B cell (primary cell): ENCODE results near the gene PRXL2A. TPM values are rescaled to one million over a fixed set of nuclear protein-coding genes. Genes with fewer than 3 reads are reported as not detected.
"Not testable (repeated sequence)": the region's sequence is repeated elsewhere in the genome, so short reads cannot be mapped to it uniquely, and the experiment has no call there.

Source experiments
- ATAC-seq: fragments of 200-7000 bp; cut with Tn5 transposase; one replicate; pipeline ENCODE4 v1.10.0; 2021; ENCODE audit warnings: low read depth, mild to moderate bottlenecking, moderate number of reproducible peaks, moderate library complexity
- CTCF ChIA-PET: fragments of 350-600 bp; sonication (Branson Sonifier 250); formaldehyde crosslinking; loops from one replicate; lab custom pipeline; 2021; ENCODE audit warnings: antibody characterized with exemption, inconsistent platforms; lab: Charles Lee
- POLR2A ChIA-PET: fragments of 350-600 bp; sonication (Branson Sonifier 250); formaldehyde crosslinking; loops from one replicate; lab custom pipeline; 2021; ENCODE audit warnings: antibody characterized with exemption; lab: Charles Lee
- DNase-seq: peaks from one replicate; pipeline ENCODE4 v3.0.0; 2013
- H2AFZ ChIP-seq: 2 replicates; pipeline ENCODE4 v1.6.1; 2012; ENCODE audit warnings: mild to moderate bottlenecking, low read depth, low read length; ENCODE audit not compliant: insufficient read depth, poor library complexity, severe bottlenecking
- H3K27ac ChIP-seq, 2 donors: 1 replicate in 1 of 2; 2 replicates in 1 of 2; pipeline ENCODE4 v1.5.1; 2012 to 2013; ENCODE audit warnings: low read length in 2 of 2, mild to moderate bottlenecking in 2 of 2, moderate library complexity in 1 of 2
- H3K27me3 ChIP-seq, 4 experiments: fragments of 200-600 bp in 1 of 4; sonication (generic) in 1 of 4; replicated peaks in 1 of 4; 1 replicate in 2 of 4; 2 replicates in 2 of 4; pipeline versions ENCODE4 v1.6.1 to v1.7.0; 2013 to 2016; ENCODE audit warnings: low read length in 3 of 4, mild to moderate bottlenecking in 2 of 4, mixed read lengths in 1 of 4, moderate library complexity in 1 of 4; ENCODE audit not compliant: insufficient read depth in 4 of 4, control insufficient read depth in 3 of 4; ENCODE audit errors: control extremely low read depth in 1 of 4
- H3K36me3 ChIP-seq, 2 experiments: replicated peaks in 1 of 2; 1 replicate in 1 of 2; 2 replicates in 1 of 2; pipeline versions ENCODE4 v1.6.1 to v1.7.1; 2013; ENCODE audit warnings: low read length in 1 of 2; ENCODE audit not compliant: insufficient read depth in 2 of 2, control insufficient read depth in 1 of 2; ENCODE audit errors: control extremely low read depth in 1 of 2, extremely low read depth in 1 of 2
- H3K4me1 ChIP-seq, 2 donors: fragments of 200-600 bp in 1 of 2; sonication (generic) in 1 of 2; 1 replicate in 1 of 2; 2 replicates in 1 of 2; pipeline versions ENCODE4 v1.5.1 to v1.6.1; 2013 to 2017; ENCODE audit warnings: low read length in 2 of 2; ENCODE audit not compliant: control insufficient read depth in 2 of 2, insufficient read depth in 2 of 2
- H3K4me2 ChIP-seq: replicated peaks from 2 replicates; pipeline ENCODE3; 2012; ENCODE audit warnings: mild to moderate bottlenecking, low read depth, low read length; ENCODE audit not compliant: poor library complexity, severe bottlenecking
- H3K4me3 ChIP-seq, 5 experiments: fragments of 200-600 bp in 1 of 5; sonication (generic) in 1 of 5; 1 replicate in 3 of 5; 2 replicates in 2 of 5; pipeline versions ENCODE4 v1.5.1 to v1.7.0; 2011 to 2016; ENCODE audit warnings: low read length in 4 of 5, mild to moderate bottlenecking in 4 of 5, low read depth in 2 of 5, control low read depth in 1 of 5, moderate library complexity in 1 of 5; ENCODE audit not compliant: insufficient read depth in 1 of 5; ENCODE audit errors: control extremely low read depth in 1 of 5, extremely low read depth in 1 of 5
- H3K79me2 ChIP-seq: fragments of 200-600 bp; sonication (generic); one replicate; pipeline ENCODE4 v1.6.0; 2016; ENCODE audit warnings: low read length; ENCODE audit not compliant: control insufficient read depth, insufficient read depth
- H3K9ac ChIP-seq: fragments of 200-600 bp; sonication (generic); 2 replicates; pipeline ENCODE4 v1.6.1; 2017; ENCODE audit warnings: mild to moderate bottlenecking, low read length, moderate library complexity
- H3K9me3 ChIP-seq, 3 donors: one replicate each; pipeline versions ENCODE4 v1.6.1 to v1.7.1; 2013; ENCODE audit warnings: low read length in 2 of 3; ENCODE audit not compliant: control insufficient read depth in 2 of 3, insufficient read depth in 1 of 3; ENCODE audit errors: control extremely low read depth in 1 of 3
- H4K20me1 ChIP-seq: 2 replicates; pipeline ENCODE4 v1.6.0; 2012; ENCODE audit warnings: mild to moderate bottlenecking, low read length; ENCODE audit not compliant: insufficient read depth, control insufficient read depth, poor library complexity, severe bottlenecking
- H3K27ac Mint-ChIP-seq: one replicate; pipeline ENCODE4 v1.8.0; 2021; ENCODE audit warnings: mixed read lengths
- H3K27me3 Mint-ChIP-seq: one replicate; pipeline ENCODE4 v1.8.0; 2021; ENCODE audit warnings: mixed read lengths
- H3K4me1 Mint-ChIP-seq: one replicate; pipeline ENCODE4 v1.8.0; 2021; ENCODE audit warnings: mixed read lengths
- H3K4me3 Mint-ChIP-seq: one replicate; pipeline ENCODE4 v1.8.0; 2021; ENCODE audit warnings: mixed read lengths
- H3K9me3 Mint-ChIP-seq: one replicate; pipeline ENCODE4 v1.8.0; 2022; ENCODE audit warnings: mixed read lengths; ENCODE audit not compliant: insufficient read depth
- CTCF ChIP-seq: fragments of 200-600 bp; IDR thresholded peaks from one replicate; pipeline ENCODE4 v1.8.0; 2022; ENCODE audit warnings: antibody characterized with exemption, mild to moderate bottlenecking
- EZH2 ChIP-seq: IDR thresholded peaks from 2 replicates; pipeline ENCODE4 v1.6.1; 2012; ENCODE audit warnings: borderline replicate concordance, low read depth, mild to moderate bottlenecking, moderate library complexity, low read length; ENCODE audit not compliant: insufficient read depth, poor library complexity, severe bottlenecking
- WGBS: methylation state at CpG from one replicate; pipeline ENCODE4 v1.1.5; 2013; ENCODE audit warnings: missing lambda C conversion rate; ENCODE audit not compliant: insufficient coverage; 5-methylcytosine and 5-hydroxymethylcytosine counted together
- intact Hi-C: fragments of 100-400 bp; cut with micrococcal nuclease; formaldehyde crosslinking; loops from one replicate; pipeline ENCODE4 v1.10.0; 2022
- polyA plus RNA-seq: library from polyadenylated mRNA; depleted of rRNA; stranded (reverse); fragments of >200 nt; gene quantifications from 2 replicates; pipeline ENCODE4 v1.2.3, GENCODE V29; 2012
- total RNA-seq, 2 donors: library from RNA; stranded (reverse); fragments of 120-200 nt in 1 of 2; gene quantifications; 1 replicate in 1 of 2; 2 replicates in 1 of 2; pipeline versions ENCODE4 v1.2.3 to v1.2.4, GENCODE V29; 2013 to 2022

The PRXL2A gene
- total and polyA plus RNA-seq, 2 donors (not counting 1 experiment from before 2014, with no cell fraction given), result 2.8 to 9.4 TPM

GRCh38 chr10:80474941-80475340, 66.6 kb downstream of the PRXL2A start:
- H3K4me3 Mint-ChIP-seq, result no peak overlapping the region
- intact Hi-C loops, result no loop called here

GRCh38 chr10:80475641-80476040, 67.3 kb downstream of the PRXL2A start:
- ChIA-PET POLR2A (interaction anchor here (0.7 kb wide), 1 partner anchor 12 kb away, joined by 5 read pairs; no protein-coding TSS in a partner anchor), CTCF (interaction anchor here (1.0 to 1.3 kb wide), 4 partner anchors 12 to 31 kb away, joined by 3 to 7 read pairs (median 4); no protein-coding TSS in a partner anchor)
- not testable (repeated sequence) for H3K27me3 Mint-ChIP-seq

More at GRCh38 chr10:80474941-80475340, 66.6 kb downstream of the PRXL2A start:
- Mint-ChIP-seq H3K27me3 (no peaks in the 10 kb centered on the region), H3K9me3 (no peaks in the 10 kb centered on the region), H3K4me1 (peaks cover 44% of the 10 kb centered on the region), H3K27ac (peak overlapping the region; percentile 15)
- POLR2A ChIA-PET, result interaction anchor here (0.5 to 1.6 kb wide), 2 partner anchors 25 to 35 kb away, joined by 4 to 8 read pairs; no protein-coding TSS in a partner anchor
- no peak overlapping the region for H2AFZ ChIP-seq
- H4K20me1 ChIP-seq, result peaks cover 47% of the 10 kb centered on the region
- no peak overlapping the region for H3K4me3 ChIP-seq
- CTCF ChIA-PET, result interaction anchor here (1.0 to 1.3 kb wide), 4 partner anchors 11 to 31 kb away, joined by 3 to 7 read pairs (median 4); no protein-coding TSS in a partner anchor
- H3K36me3 ChIP-seq, result peaks cover 0 to 27% of the 10 kb centered on the region in 2 experiments
- ATAC-seq (no peak), DNase-seq (no peak)
- no peaks in the 10 kb centered on the region for H3K27me3 ChIP-seq
- no peak overlapping the region for H3K27ac ChIP-seq
- 100% methylated on average over 3 of the region's 3 CpGs for WGBS
- H3K4me1 ChIP-seq, result peaks cover 31 to 38% of the 10 kb centered on the region in 2 donors
- H3K9me3 ChIP-seq, result peaks cover 0 to 10% (median 5%) of the 10 kb centered on the region in 3 donors
- no peak for TF ChIP-seq EZH2
- no peak for TF ChIP-seq CTCF
- no peak overlapping the region for H3K4me2 ChIP-seq
- no peak overlapping the region for H3K9ac ChIP-seq
- peaks cover 84% of the 10 kb centered on the region for H3K79me2 ChIP-seq

More at GRCh38 chr10:80475641-80476040, 67.3 kb downstream of the PRXL2A start:
- intact Hi-C loops, H3K4me3 Mint-ChIP-seq, H3K27ac ChIP-seq, ATAC-seq, DNase-seq, H3K9me3 ChIP-seq, H3K4me3 ChIP-seq, H2AFZ ChIP-seq, H3K9ac ChIP-seq, H3K9me3 Mint-ChIP-seq, H3K27me3 ChIP-seq, H3K4me2 ChIP-seq: not testable (repeated sequence)
- Histone ChIP-seq H3K4me1 (peaks cover 31 to 38% of the 10 kb centered on the region in 2 donors), H3K36me3 (peaks cover 0 to 21% of the 10 kb centered on the region in 2 experiments), H3K79me2 (peaks cover 77% of the 10 kb centered on the region), H4K20me1 (peaks cover 47% of the 10 kb centered on the region)
- H3K4me1 Mint-ChIP-seq, result peaks cover 47% of the 10 kb centered on the region
- H3K27ac Mint-ChIP-seq, result peak overlapping the region; percentile 46
- WGBS, result 98% methylated on average over 6 of the region's 7 CpGs
